Sigmoid colon (tissue), 4 donors: Measurements from ENCODE around the gene SNRNP200.

Experiments
- CTCF ChIP-seq, 4 experiments: fragments of 450-650 bp in 3 of 4; fragments of 200-600 bp in 1 of 4; IDR thresholded peaks; one replicate each; pipeline ENCODE4 v1.5.1; 2016 to 2019; ENCODE audit warnings: antibody characterized with exemption in 4 of 4, mild to moderate bottlenecking in 3 of 4, moderate library complexity in 2 of 4
- EP300 ChIP-seq, 4 donors: sonication (generic); formaldehyde crosslinking; IDR thresholded peaks; one replicate each; pipeline ENCODE4 v1.6.1; 2017; ENCODE audit warnings: antibody characterized with exemption in 4 of 4
- POLR2AphosphoS5 ChIP-seq, 4 donors: sonication (generic); formaldehyde crosslinking; IDR thresholded peaks; one replicate each; pipeline ENCODE4 v1.6.1; 2017; ENCODE audit warnings: antibody characterized with exemption in 4 of 4

GRCh38 chr2:96318723-96319122 lies 13.4 kb upstream of the SNRNP200 start:
- TF ChIP-seq EP300 (IDR thresholded peaks at IDR 0.05) (no peak), CTCF (IDR thresholded peaks at IDR 0.05) (no peak), POLR2AphosphoS5 (IDR thresholded peaks at IDR 0.05) (no peak)
